HEK293 (cell line): ENCODE data around the gene NEIL1.

Experiments
- CTCF ChIA-PET: fragments of 350-600 bp; formaldehyde crosslinking; extraction: SDS; loops from one replicate; lab custom pipeline; 2021; ENCODE audit warnings: antibody characterized with exemption; lab: Yijun Ruan, JAX
- POLR2A ChIA-PET: fragments of 300-600 bp; formaldehyde crosslinking; extraction: SDS; loops from one replicate; lab custom pipeline; 2020; ENCODE audit warnings: antibody characterized with exemption, inconsistent platforms; lab: Yijun Ruan, JAX
- H3K27ac ChIP-seq: fragments of 200-500 bp; sonication (Bioruptor generic); 2 replicates; pipeline ENCODE4 v1.5.1; 2014; ENCODE audit warnings: low read depth, low read length, control low read depth, inconsistent platforms; ENCODE audit errors: extremely low read depth
- H3K36me3 ChIP-seq, 2 experiments: fragments of 200-500 bp in 1 of 2; sonication (Bioruptor generic) in 1 of 2; 1 replicate in 1 of 2; 2 replicates in 1 of 2; pipeline ENCODE4 v1.5.1; 2014 to 2017; ENCODE audit warnings: inconsistent platforms in 2 of 2, low read length in 2 of 2; ENCODE audit not compliant: control insufficient read depth in 2 of 2, insufficient read depth in 1 of 2
- H3K4me1 ChIP-seq: fragments of 200-500 bp; sonication (Bioruptor generic); 2 replicates; pipeline ENCODE4 v1.5.1; 2014; ENCODE audit warnings: mild to moderate bottlenecking, low read length, inconsistent platforms; ENCODE audit not compliant: control insufficient read depth, insufficient read depth
- H3K4me3 ChIP-seq: 2 replicates; pipeline ENCODE4 v1.5.1; 2011; ENCODE audit warnings: low read depth, mild to moderate bottlenecking, control low read depth, low read length, moderate library complexity
- H3K9me3 ChIP-seq: fragments of 200-500 bp; sonication (Bioruptor generic); 2 replicates; pipeline ENCODE4 v1.5.1; 2014; ENCODE audit warnings: low read depth, low read length, inconsistent platforms; ENCODE audit not compliant: control insufficient read depth, insufficient read depth
- BCL11A ChIP-seq: fragments of 450-650 bp; formaldehyde crosslinking; IDR thresholded peaks from 2 replicates; pipeline ENCODE4 v1.5.1; 2016; ENCODE audit warnings: low read depth, missing biosample characterization, missing genetic modification characterization
- EGR2 ChIP-seq: fragments of 450-650 bp; formaldehyde crosslinking; IDR thresholded peaks from 2 replicates; pipeline ENCODE4 v1.5.1; 2016; ENCODE audit warnings: low read depth, missing biosample characterization, missing genetic modification characterization
- SP2 ChIP-seq: fragments of 450-650 bp; formaldehyde crosslinking; IDR thresholded peaks from 2 replicates; pipeline ENCODE4 v1.5.1; 2016; ENCODE audit warnings: missing biosample characterization, missing genetic modification characterization
- ZNF112 ChIP-seq: fragments of 450-650 bp; formaldehyde crosslinking; IDR thresholded peaks from 2 replicates; pipeline ENCODE4 v1.5.0; 2017; ENCODE audit warnings: missing biosample characterization, missing genetic modification characterization
- ZNF146 ChIP-seq: fragments of 450-650 bp; formaldehyde crosslinking; IDR thresholded peaks from 2 replicates; pipeline ENCODE4 v1.5.1; 2016; ENCODE audit warnings: missing biosample characterization, missing genetic modification characterization
- TF ChIP-seq, protein P1 (sequence below): fragments of 450-650 bp; formaldehyde crosslinking; IDR thresholded peaks from 2 replicates; pipeline ENCODE4 v1.5.1; 2016; ENCODE audit warnings: missing biosample characterization, missing genetic modification characterization, low read depth
- TF ChIP-seq, protein P2 (sequence below): fragments of 450-650 bp; formaldehyde crosslinking; IDR thresholded peaks from 2 replicates; pipeline ENCODE4 v1.5.1; 2016; ENCODE audit warnings: missing biosample characterization, missing genetic modification characterization
- TF ChIP-seq, protein P3 (sequence below): fragments of 450-650 bp; formaldehyde crosslinking; IDR thresholded peaks from 2 replicates; pipeline ENCODE4 v1.5.1; 2016; ENCODE audit warnings: missing biosample characterization, missing genetic modification characterization

The NEIL1 gene

DNA sequence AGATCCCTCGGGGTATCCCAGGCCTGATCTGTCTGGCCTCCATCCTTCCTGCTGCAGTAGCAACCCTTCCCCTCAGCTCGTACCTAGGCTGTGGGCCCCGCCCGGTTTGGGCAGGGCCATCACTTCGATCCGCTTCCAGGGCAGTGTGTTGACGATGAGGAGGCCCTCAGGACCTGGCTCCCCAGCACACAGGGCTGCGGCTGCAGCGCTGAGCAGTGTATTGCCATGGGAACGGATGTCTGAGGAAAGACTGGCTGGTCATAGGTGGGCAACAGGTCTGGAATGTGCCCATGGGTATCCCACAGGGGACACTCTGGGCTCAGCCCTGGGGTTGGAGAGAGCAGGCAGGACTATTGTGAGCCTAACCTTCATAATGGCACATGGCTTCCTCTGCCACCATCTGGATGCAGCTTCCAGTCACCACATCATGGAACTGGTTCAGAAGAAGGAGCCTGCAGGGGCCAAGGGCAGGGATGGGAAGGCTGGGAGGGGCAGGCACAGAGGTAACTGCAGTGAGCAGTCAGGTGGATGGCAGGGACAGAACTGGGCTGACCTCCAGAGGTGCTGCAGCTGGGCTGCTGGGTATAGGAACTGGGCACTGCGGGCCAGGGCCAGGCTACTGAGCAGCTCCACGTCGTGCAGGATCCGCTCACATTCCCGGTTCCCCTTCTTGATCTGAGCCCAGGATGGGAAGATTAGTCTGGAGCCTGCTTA is 12.9 kb downstream of the NEIL1 start (continued):
- TF ChIP-seq, protein P1, sequence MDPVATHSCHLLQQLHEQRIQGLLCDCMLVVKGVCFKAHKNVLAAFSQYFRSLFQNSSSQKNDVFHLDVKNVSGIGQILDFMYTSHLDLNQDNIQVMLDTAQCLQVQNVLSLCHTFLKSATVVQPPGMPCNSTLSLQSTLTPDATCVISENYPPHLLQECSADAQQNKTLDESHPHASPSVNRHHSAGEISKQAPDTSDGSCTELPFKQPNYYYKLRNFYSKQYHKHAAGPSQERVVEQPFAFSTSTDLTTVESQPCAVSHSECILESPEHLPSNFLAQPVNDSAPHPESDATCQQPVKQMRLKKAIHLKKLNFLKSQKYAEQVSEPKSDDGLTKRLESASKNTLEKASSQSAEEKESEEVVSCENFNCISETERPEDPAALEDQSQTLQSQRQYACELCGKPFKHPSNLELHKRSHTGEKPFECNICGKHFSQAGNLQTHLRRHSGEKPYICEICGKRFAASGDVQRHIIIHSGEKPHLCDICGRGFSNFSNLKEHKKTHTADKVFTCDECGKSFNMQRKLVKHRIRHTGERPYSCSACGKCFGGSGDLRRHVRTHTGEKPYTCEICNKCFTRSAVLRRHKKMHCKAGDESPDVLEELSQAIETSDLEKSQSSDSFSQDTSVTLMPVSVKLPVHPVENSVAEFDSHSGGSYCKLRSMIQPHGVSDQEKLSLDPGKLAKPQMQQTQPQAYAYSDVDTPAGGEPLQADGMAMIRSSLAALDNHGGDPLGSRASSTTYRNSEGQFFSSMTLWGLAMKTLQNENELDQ (tag by site-specific recombination) = no peak

DNA sequence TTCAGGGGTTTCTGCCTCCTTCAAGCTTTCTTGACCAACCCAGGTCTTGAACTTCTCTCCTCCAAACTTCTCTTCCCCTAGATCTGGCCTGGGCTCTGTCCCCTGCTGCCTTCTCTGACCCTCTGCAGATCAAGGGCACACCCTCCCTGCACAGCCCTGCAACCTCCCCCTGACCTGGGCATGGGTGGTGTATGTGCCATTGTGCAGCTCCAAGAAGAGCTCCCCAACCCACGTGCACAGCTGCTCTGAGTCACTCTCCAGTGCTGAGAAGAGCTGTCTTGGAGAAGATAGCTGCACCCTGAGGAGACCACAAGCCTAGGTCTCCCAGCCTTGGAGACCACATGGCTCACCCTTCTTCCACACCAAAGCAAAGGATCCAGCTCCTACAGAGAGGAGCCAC is 13.6 kb downstream of the NEIL1 start:
- Histone ChIP-seq H3K4me1 (no peaks in the 10 kb centered on the region), H3K4me3 (no peak overlapping the region), H3K36me3 (peaks cover 3 to 73% of the 10 kb centered on the region in 2 experiments; a peak in 2 of 3 replicates), H3K9me3 (no peaks in the 10 kb centered on the region), H3K27ac (no peak overlapping the region)
- TF ChIP-seq, protein P2, sequence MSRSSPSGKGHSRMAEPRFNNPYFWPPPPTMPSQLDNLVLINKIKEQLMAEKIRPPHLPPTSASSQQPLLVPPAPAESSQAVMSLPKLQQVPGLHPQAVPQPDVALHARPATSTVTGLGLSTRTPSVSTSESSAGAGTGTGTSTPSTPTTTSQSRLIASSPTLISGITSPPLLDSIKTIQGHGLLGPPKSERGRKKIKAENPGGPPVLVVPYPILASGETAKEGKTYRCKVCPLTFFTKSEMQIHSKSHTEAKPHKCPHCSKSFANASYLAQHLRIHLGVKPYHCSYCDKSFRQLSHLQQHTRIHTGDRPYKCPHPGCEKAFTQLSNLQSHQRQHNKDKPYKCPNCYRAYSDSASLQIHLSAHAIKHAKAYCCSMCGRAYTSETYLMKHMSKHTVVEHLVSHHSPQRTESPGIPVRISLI (tag by site-specific recombination) = no peak
- TF ChIP-seq EGR2 = peak; percentile 29; the same call in 1 of the 2 replicates
- TF ChIP-seq ZNF112 (tag by site-specific recombination) = no peak
- TF ChIP-seq BCL11A (tag by site-specific recombination) = no peak
- TF ChIP-seq, protein P1 (tag by site-specific recombination) = no peak
- POLR2A ChIA-PET = interaction anchor here (0.8 to 2.9 kb wide), 5 partner anchors 8 to 219 kb away, joined by 3 to 12 read pairs (median 4); partner anchors contain the start of genes MAN2C1, PTPN9 and SIN3A
- CTCF ChIA-PET = interaction anchor here (0.5 to 1.8 kb wide), 2 partner anchors 8 to 295 kb away, joined by 3 to 8 read pairs; partner anchors contain the start of gene MAN2C1

DNA sequence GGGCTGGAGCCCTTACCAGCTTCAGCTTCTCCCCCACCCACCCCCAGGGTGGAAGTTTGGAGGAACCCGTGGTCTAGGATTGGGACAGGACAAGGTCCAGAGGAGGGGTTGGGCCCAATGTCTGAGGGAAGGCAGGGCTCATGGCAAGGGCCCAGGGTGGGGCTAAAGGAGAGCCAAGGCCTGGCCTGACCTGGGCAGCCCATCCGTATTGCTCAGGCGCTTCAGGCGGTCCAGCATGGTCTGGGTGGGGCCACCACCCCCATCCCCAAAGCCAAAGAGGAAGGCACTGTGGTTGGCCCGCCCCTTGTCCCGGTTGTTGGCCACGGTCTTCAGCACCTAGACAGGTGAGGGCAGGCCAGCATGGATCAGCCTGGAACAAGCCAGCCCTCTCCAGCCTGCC is 14.0 kb downstream of the NEIL1 start:
- TF ChIP-seq ZNF146 (tag by site-specific recombination) = no peak
- TF ChIP-seq SP2 (tag by site-specific recombination) = peak; percentile 19; the same call in 1 of the 2 replicates
- TF ChIP-seq, protein P3, sequence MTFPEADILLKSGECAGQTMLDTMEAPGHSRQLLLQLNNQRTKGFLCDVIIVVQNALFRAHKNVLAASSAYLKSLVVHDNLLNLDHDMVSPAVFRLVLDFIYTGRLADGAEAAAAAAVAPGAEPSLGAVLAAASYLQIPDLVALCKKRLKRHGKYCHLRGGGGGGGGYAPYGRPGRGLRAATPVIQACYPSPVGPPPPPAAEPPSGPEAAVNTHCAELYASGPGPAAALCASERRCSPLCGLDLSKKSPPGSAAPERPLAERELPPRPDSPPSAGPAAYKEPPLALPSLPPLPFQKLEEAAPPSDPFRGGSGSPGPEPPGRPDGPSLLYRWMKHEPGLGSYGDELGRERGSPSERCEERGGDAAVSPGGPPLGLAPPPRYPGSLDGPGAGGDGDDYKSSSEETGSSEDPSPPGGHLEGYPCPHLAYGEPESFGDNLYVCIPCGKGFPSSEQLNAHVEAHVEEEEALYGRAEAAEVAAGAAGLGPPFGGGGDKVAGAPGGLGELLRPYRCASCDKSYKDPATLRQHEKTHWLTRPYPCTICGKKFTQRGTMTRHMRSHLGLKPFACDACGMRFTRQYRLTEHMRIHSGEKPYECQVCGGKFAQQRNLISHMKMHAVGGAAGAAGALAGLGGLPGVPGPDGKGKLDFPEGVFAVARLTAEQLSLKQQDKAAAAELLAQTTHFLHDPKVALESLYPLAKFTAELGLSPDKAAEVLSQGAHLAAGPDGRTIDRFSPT = no peak
- ChIA-PET POLR2A (interaction anchor here (0.8 to 2.9 kb wide), 5 partner anchors 7 to 218 kb away, joined by 3 to 12 read pairs (median 4); partner anchors contain the start of genes MAN2C1, PTPN9 and SIN3A), CTCF (no interaction called here)
- Histone ChIP-seq H3K27ac (no peak overlapping the region), H3K4me1 (no peaks in the 10 kb centered on the region), H3K4me3 (no peak overlapping the region), H3K36me3 (peaks cover 7 to 73% of the 10 kb centered on the region in 2 experiments; a peak in 2 of 3 replicates), H3K9me3 (no peaks in the 10 kb centered on the region)
